Retinal pigment epithelial cell (primary cell): Measurements from ENCODE around the gene NIT1.

Experiments used
- DNase-seq: peaks from one replicate; pipeline ENCODE4 v3.0.0-alpha.2; 2010; ENCODE audit warnings: low read depth
- H3K4me3 ChIP-seq: 2 replicates; pipeline ENCODE4 v1.5.1; 2011; ENCODE audit warnings: mild to moderate bottlenecking, low read length, control low read depth, moderate library complexity
- TF ChIP-seq, protein P1 (sequence below): conservative IDR thresholded peaks from 2 replicates; pipeline ENCODE4 v1.5.1; 2011; ENCODE audit warnings: low read depth, low read length, control low read depth, inconsistent platforms

NIT1 gene

DNA sequence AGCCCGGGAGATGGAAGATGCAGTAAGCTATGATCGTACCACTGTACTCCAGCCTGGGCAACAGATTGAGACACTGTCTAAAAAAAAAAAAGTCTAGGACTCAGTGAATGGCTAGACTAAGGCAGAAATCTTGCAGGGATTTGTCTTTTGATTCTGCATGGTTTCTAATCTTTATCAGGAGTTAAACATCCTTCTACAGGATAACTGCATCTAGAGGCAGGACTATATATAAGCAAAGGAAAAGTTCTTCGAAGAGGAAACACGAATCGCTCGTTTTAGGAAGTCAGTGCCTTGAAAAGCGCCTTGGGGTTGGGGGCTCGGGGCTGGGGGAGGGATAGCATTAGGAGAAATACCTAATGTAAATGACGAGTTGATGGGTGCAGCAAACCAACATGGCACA, 35.3 kb downstream of the NIT1 start:
- TF ChIP-seq, protein P1, sequence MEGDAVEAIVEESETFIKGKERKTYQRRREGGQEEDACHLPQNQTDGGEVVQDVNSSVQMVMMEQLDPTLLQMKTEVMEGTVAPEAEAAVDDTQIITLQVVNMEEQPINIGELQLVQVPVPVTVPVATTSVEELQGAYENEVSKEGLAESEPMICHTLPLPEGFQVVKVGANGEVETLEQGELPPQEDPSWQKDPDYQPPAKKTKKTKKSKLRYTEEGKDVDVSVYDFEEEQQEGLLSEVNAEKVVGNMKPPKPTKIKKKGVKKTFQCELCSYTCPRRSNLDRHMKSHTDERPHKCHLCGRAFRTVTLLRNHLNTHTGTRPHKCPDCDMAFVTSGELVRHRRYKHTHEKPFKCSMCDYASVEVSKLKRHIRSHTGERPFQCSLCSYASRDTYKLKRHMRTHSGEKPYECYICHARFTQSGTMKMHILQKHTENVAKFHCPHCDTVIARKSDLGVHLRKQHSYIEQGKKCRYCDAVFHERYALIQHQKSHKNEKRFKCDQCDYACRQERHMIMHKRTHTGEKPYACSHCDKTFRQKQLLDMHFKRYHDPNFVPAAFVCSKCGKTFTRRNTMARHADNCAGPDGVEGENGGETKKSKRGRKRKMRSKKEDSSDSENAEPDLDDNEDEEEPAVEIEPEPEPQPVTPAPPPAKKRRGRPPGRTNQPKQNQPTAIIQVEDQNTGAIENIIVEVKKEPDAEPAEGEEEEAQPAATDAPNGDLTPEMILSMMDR, result no peak
- DNase-seq, result no peak
- peak overlapping the region; percentile 84 for H3K4me3 ChIP-seq

DNA sequence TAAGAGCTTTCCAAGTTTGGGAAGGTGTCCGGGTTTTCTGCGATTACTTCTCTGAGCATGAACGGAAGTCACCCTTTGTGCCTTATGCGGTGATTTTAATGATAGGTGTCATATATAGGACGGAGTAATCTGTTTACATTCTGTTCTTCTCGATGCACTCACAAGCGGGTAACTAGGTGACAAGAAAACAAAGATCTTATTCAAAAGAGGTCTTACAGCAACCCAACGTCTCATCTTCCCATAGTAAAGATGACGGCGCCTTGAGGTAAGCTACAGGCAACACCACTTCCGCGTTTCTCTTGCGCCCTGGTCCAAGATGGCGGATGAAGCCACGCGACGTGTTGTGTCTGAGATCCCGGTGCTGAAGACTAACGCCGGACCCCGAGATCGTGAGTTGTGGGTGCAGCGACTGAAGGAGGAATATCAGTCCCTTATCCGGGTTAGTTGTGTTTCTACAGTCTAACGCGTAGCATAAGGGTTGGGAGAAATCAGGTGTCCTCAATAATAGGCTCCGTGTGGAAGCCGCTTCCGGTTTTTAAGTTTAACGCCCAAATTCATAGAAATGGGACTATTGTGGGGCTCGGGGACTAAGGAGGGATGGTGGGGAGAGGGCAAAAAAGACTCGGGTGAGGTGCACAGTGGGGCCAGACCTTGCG, 35.9 kb downstream of the NIT1 start, which contains the start of gene UFC1:
Gene UFC1 (plus strand): TSS at position 297 of the 656 bp plus-strand sequence. CDS start 20 bp downstream, at position 317.
- peak; percentile 75 for DNase-seq
- TF ChIP-seq, protein P1, result no peak
- peak within 1 kb of the TSS; percentile 84 for H3K4me3 ChIP-seq

DNA sequence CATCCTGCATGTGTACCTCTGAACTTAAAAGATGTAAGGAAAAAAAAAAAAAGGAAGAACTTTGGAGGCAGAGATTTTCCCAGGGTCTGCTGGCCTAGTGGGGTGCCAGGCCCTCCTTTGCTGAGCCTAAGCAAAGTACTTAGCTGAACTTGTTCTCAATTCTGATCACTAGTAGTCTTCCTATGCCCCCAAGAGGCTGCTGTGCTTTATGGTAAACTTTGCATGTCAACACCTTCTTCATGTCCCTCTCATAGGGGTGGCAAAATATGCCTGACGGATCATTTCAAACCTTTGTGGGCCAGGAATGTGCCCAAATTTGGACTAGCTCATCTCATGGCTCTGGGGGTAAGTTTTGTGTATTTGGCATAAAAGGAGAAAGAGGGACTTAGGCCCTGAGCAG, 40.0 kb downstream of the NIT1 start:
- H3K4me3 ChIP-seq, result no peak overlapping the region
- DNase-seq, result no peak
- TF ChIP-seq, protein P1, result no peak

DNA sequence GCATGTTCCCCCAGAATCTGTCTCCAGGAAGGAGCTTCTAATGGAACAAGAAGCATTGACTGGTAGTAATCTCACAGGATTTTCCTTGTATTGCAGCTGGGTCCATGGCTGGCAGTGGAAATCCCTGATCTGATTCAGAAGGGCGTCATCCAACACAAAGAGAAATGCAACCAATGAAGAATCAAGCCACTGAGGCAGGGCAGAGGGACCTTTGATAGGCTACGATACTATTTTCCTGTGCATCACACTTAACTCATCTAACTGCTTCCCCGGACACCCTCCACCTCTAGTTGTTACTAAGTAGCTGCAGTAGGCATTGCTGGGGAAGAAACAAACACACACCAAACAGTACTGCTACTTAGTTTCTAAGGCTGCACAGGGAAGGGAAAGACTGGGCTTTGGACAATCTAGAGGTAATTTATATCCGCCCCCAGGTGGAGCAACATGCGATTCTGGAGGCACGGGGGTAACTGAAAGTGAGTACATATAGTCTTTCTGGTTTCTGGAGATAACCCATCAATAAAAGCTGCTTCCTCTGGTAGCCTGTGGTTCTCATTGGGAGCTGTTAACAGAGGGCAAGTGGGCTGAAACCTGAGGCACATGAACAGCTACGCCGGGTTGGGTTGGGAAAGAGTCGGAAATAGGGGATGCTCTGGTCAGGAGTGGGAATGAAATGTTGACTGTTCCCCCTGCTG, 40.6 kb downstream of the NIT1 start:
- no peak for DNase-seq
- peak overlapping the region; percentile 87 for H3K4me3 ChIP-seq
- TF ChIP-seq, protein P1, result no peak

DNA sequence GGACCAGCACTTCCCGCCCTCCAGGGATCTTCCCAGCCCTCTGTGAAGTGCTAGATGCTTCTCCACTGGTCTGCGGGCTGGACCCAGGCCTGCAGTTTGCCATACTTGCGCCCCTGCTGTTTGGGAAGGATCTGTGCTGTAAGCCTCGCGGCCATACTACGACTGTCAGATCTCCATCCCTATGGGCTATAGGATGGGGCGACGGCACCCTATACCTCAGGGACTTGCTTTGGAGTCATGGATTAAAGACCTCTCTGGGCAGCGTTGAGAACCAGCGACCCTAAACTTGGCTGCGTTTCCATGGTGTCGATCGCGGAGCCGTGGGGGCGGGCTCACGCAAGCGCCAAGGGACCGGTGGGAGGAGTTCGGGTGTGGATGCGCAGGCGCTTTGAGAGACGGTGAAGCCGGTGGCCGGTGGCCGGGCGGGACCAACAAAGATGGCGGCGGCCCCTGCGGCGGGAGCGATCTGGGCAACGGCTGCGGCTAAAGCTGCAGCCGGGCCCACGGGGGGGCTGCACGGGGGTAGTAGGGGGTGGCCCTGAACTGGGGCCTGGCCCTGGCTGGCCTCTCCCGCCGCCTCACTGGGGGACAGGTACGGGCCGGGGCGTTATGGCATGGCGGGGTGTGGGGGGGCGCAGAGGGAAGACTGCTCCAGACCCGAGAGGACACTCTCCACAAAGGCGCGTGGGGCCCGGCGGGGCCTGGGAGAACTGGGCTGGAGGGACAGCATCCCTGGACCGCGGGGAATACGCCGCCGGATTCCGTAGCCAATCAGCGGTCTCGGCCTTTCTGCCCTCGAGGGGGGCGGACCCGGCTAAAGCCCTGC, 41.4 kb downstream of the NIT1 start, which contains the start of gene USP21:
Gene USP21 (plus strand): TSS at position 414 of the 826 bp plus-strand sequence. CDS start 1,141 bp downstream, outside the sequence.
- DNase-seq, result no peak
- TF ChIP-seq, protein P1, result peak; percentile 42
- H3K4me3 ChIP-seq, result peak within 1 kb of the TSS; percentile 87

DNA sequence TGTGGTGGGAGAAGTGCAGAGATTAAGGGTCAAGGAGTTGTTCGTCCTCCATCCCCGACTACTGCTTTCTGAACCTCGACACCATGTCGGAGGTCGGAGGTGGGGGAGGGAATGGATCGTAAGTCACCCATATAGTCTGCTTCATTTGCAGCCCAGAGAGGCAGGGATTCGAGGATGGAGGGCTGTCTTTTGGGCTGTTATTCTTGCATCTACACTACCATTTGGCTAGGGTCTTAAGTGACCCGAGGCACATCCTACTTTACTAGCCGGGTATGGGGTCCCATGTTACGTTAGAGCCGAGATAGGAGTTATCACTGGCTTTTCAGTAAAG, 42.0 kb downstream of the NIT1 start:
- TF ChIP-seq, protein P1, result no peak
- no peak for DNase-seq
- peak overlapping the region; percentile 87 for H3K4me3 ChIP-seq
